Measurements from ENCODE around the gene GRM6. TPM values are rescaled to one million over a fixed set of nuclear protein-coding genes. Genes with fewer than 3 reads are reported as not detected.

Gene GRM6
- total and polyA plus RNA-seq, 3 experiments from 2014 or later: not detected

DNA sequence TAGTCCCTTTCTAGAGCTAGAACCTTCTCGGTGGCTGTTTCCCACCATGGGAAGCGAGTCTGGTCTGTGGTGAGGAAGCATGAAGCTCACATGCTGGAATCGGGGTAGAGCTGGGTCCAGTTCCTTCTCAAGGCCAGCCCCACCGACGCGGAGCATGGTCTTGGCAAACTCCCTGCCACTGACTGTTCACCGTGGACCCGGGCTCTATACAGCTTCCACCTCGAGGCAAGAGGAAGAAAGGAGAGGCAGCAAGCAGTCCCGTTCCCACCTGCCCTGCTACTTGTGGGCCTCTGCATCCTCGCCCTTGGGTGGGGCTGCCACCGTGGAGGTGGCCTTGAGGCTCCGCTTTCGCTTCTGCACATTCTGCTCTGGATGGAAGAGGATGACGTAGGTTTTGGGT, 13.7 kb downstream of the GRM6 start:
- POLR2A ChIA-PET: no interaction called here

GRCh38 chr5:178965465-178966055, 29.6 kb downstream of the GRM6 start:
- CTCF ChIA-PET: no interaction called here
- Mint-ChIP-seq H3K27me3 (peaks cover 3 to 7% of the 10 kb centered on the region in 2 donors), H3K9me3 (peaks cover 59 to 85% (median 83%) of the 10 kb centered on the region in 5 donors), H3K4me3 (no peak overlapping the region), H3K4me1 (no peaks in the 10 kb centered on the region), H3K36me3 (peaks cover 0 to 36% (median 8%) of the 10 kb centered on the region in 3 donors), H3K27ac (no peak overlapping the region)
- Histone ChIP-seq H3K27ac (ENCODE audit: low read depth, low read length) (no peak overlapping the region), H3K4me1 (ENCODE audit: insufficient read depth, low read length) (no peaks in the 10 kb centered on the region), H3K27me3 (ENCODE audit: insufficient read depth, low read length, poor library complexity, severe bottlenecking) (no peaks in the 10 kb centered on the region), H3K9me3 (ENCODE audit: low read length) (peaks cover 17% of the 10 kb centered on the region), H3K4me3 (ENCODE audit: low read length) (no peak overlapping the region), H3K36me3 (ENCODE audit: insufficient read depth, low read length) (no peaks in the 10 kb centered on the region)
- POLR2A ChIA-PET: no interaction called here
- no peak for DNase-seq

More for the DNA sequence above, 13.7 kb downstream of the GRM6 start:
- H3K27me3 Mint-ChIP-seq: peaks cover 3% of the 10 kb centered on the region in 2 donors
- H3K27me3 ChIP-seq (ENCODE audit: insufficient read depth, low read length, poor library complexity, severe bottlenecking): no peaks in the 10 kb centered on the region
- H3K9me3 ChIP-seq (ENCODE audit: low read length): no peaks in the 10 kb centered on the region
- peak overlapping the region in 1 of 8 donors; percentile 82 for H3K27ac Mint-ChIP-seq
- peaks cover 0 to 7% (median 3%) of the 10 kb centered on the region in 3 donors for H3K36me3 Mint-ChIP-seq
- no peaks in the 10 kb centered on the region for H3K4me1 Mint-ChIP-seq
- peaks cover 15 to 50% (median 30%) of the 10 kb centered on the region in 5 donors for H3K9me3 Mint-ChIP-seq
- no peak overlapping the region for H3K4me3 ChIP-seq (ENCODE audit: low read length)
- H3K4me1 ChIP-seq (ENCODE audit: insufficient read depth, low read length): no peaks in the 10 kb centered on the region
- no peak overlapping the region for H3K27ac ChIP-seq (ENCODE audit: low read depth, low read length)
- H3K36me3 ChIP-seq (ENCODE audit: insufficient read depth, low read length): no peaks in the 10 kb centered on the region
- DNase-seq: no peak
- H3K4me3 Mint-ChIP-seq: peak overlapping the region in 1 of 7 donors; percentile 18
- CTCF ChIA-PET: no interaction called here

- peaks cover 21% of the 10 kb centered on the region for H3K9me3 ChIP-seq (ENCODE audit: low read length)
- H3K36me3 Mint-ChIP-seq: peaks cover 3 to 42% (median 8%) of the 10 kb centered on the region in 3 donors
- H3K27ac ChIP-seq (ENCODE audit: low read depth, low read length): no peak overlapping the region
- peaks cover 33 to 88% (median 83%) of the 10 kb centered on the region in 5 donors for H3K9me3 Mint-ChIP-seq
- no peaks in the 10 kb centered on the region for H3K4me1 ChIP-seq (ENCODE audit: insufficient read depth, low read length)
- no peak overlapping the region for H3K27ac Mint-ChIP-seq
- H3K27me3 ChIP-seq (ENCODE audit: insufficient read depth, low read length, poor library complexity, severe bottlenecking): peaks cover 3% of the 10 kb centered on the region
- DNase-seq: no peak
- no peaks in the 10 kb centered on the region for H3K4me1 Mint-ChIP-seq
- H3K27me3 Mint-ChIP-seq: peaks cover 37 to 41% of the 10 kb centered on the region in 2 donors
- no peak overlapping the region for H3K4me3 ChIP-seq (ENCODE audit: low read length)
- ChIA-PET POLR2A (no interaction called here), CTCF (no interaction called here)
- H3K36me3 ChIP-seq (ENCODE audit: insufficient read depth, low read length): no peaks in the 10 kb centered on the region
- H3K4me3 Mint-ChIP-seq: no peak overlapping the region
Observed at GRCh38 chr5:178941361-178941760, 53.8 kb downstream of the GRM6 start.

- H3K4me1 Mint-ChIP-seq: no peaks in the 10 kb centered on the region
- peaks cover 37 to 41% of the 10 kb centered on the region in 2 donors for H3K27me3 Mint-ChIP-seq
- peaks cover 25% of the 10 kb centered on the region for H3K9me3 ChIP-seq (ENCODE audit: low read length)
- no peak within 1 kb of the TSS for H3K27ac Mint-ChIP-seq
- H3K27me3 ChIP-seq (ENCODE audit: insufficient read depth, low read length, poor library complexity, severe bottlenecking): peaks cover 3% of the 10 kb centered on the region
- peaks cover 39 to 94% (median 89%) of the 10 kb centered on the region in 5 donors for H3K9me3 Mint-ChIP-seq
- no peaks in the 10 kb centered on the region for H3K4me1 ChIP-seq (ENCODE audit: insufficient read depth, low read length)
- ChIA-PET CTCF (no interaction called here), POLR2A (no interaction called here)
- no peaks in the 10 kb centered on the region for H3K36me3 ChIP-seq (ENCODE audit: insufficient read depth, low read length)
- H3K4me3 Mint-ChIP-seq: no peak within 1 kb of the TSS
- H3K27ac ChIP-seq (ENCODE audit: low read depth, low read length): no peak within 1 kb of the TSS
- H3K36me3 Mint-ChIP-seq: peaks cover 3 to 48% (median 9%) of the 10 kb centered on the region in 3 donors
- DNase-seq: no peak
- H3K4me3 ChIP-seq (ENCODE audit: low read length): no peak within 1 kb of the TSS
Observed at GRCh38 chr5:178940569-178941360, 54.4 kb downstream of the GRM6 start, which contains the start of gene ZNF454. ZNF454 (plus strand) TSS chr5:178941198; CDS start chr5:178942792, 1,594 bp downstream.

GRCh38 chr5:178931846-178932760, 63.0 kb downstream of the GRM6 start:
- Mint-ChIP-seq H3K27ac (no peak overlapping the region), H3K27me3 (peaks cover 0 to 3% of the 10 kb centered on the region in 2 donors), H3K36me3 (peaks cover 14 to 84% (median 62%) of the 10 kb centered on the region in 3 donors), H3K9me3 (peaks cover 45 to 98% (median 94%) of the 10 kb centered on the region in 5 donors), H3K4me1 (no peaks in the 10 kb centered on the region), H3K4me3 (no peak overlapping the region)
- DNase-seq: no peak
- H3K9me3 ChIP-seq (ENCODE audit: low read length): peaks cover 65% of the 10 kb centered on the region
- CTCF ChIA-PET: no interaction called here
- no peaks in the 10 kb centered on the region for H3K36me3 ChIP-seq (ENCODE audit: insufficient read depth, low read length)
- POLR2A ChIA-PET: no interaction called here
- H3K27me3 ChIP-seq (ENCODE audit: insufficient read depth, low read length, poor library complexity, severe bottlenecking): no peaks in the 10 kb centered on the region
- no peaks in the 10 kb centered on the region for H3K4me1 ChIP-seq (ENCODE audit: insufficient read depth, low read length)
- H3K4me3 ChIP-seq (ENCODE audit: low read length): peak overlapping the region; percentile 19
- no peak overlapping the region for H3K27ac ChIP-seq (ENCODE audit: low read depth, low read length)

Other genes starting within 250 kb of the GRM6 start
- gene ZNF354B, start 135.4 kb downstream of the GRM6 start, total RNA-seq: 10 to 100 TPM; 10.5 to 11.5 TPM
- gene ZNF354B, start 135.4 kb downstream of the GRM6 start, polyA plus RNA-seq: 5.0 TPM
- under 1 TPM; 0.31 to 0.40 TPM for gene ZFP2, start 99.4 kb downstream of the GRM6 start, total RNA-seq
- 0.98 TPM for gene ZFP2, start 99.4 kb downstream of the GRM6 start, polyA plus RNA-seq
- gene ZNF454, start 54.1 kb downstream of the GRM6 start, total RNA-seq: not detected
- gene ZNF454, start 54.1 kb downstream of the GRM6 start, polyA plus RNA-seq: not detected
- 1 to 10 TPM; 3.6 to 3.9 TPM for gene ZNF879, start 28.5 kb upstream of the GRM6 start, total RNA-seq
- gene ZNF879, start 28.5 kb upstream of the GRM6 start, polyA plus RNA-seq: 3.5 TPM
- 1 to 10 TPM; 5.7 to 6.0 TPM for gene ZNF354C, start 65.1 kb upstream of the GRM6 start, total RNA-seq
- gene ZNF354C, start 65.1 kb upstream of the GRM6 start, polyA plus RNA-seq: 0.87 TPM